ENCODE results near the gene TSC2. TPM values are rescaled to one million over a fixed set of nuclear protein-coding genes. Genes with fewer than 3 reads are reported as not detected.

The TSC2 gene
- total and polyA plus RNA-seq, 2 of the 13 experiments (the other 11 are each of a cell fraction or from before 2014, with no cell fraction given) = 19.6 to 40.4 TPM

- no peak for TF ChIP-seq HIC2 (CRISPR knock-in tag; IDR thresholded peaks at IDR 0.05; ENCODE audit: low read depth)
- TF ChIP-seq ZNF18 (CRISPR knock-in tag; IDR thresholded peaks at IDR 0.05; ENCODE audit: insufficient replicate concordance) = no peak
- 0 out of 2 replicates have a peak, but pooled peaks have one; percentile 65 for TF ChIP-seq ZNF44 (CRISPR knock-in tag; IDR thresholded peaks at IDR 0.05)
- TF ChIP-seq ZNF891 (CRISPR knock-in tag; IDR thresholded peaks at IDR 0.05) = no peak
- no peak for TF ChIP-seq ZNF629 (CRISPR knock-in tag; conservative IDR thresholded peaks at IDR 0.05)
- TF ChIP-seq SIN3B (IDR thresholded peaks at IDR 0.05; ENCODE audit: low read length) = no peak
- TF ChIP-seq CENPX (CRISPR knock-in tag; IDR thresholded peaks at IDR 0.05) = no peak
- no peak for TF ChIP-seq ZNF562 (CRISPR knock-in tag; IDR thresholded peaks at IDR 0.05; ENCODE audit: borderline replicate concordance)
- no peak for TF ChIP-seq ZSCAN21 (CRISPR knock-in tag; IDR thresholded peaks at IDR 0.05; ENCODE audit: borderline replicate concordance)
- TF ChIP-seq MEIS2 (CRISPR knock-in tag; IDR thresholded peaks at IDR 0.05) = peak; percentile 21; the same call in 1 of the 2 replicates
- TF ChIP-seq AHDC1 (CRISPR knock-in tag; IDR thresholded peaks at IDR 0.05; ENCODE audit: borderline replicate concordance) = no peak
- no peak for TF ChIP-seq TGIF2 (CRISPR knock-in tag; IDR thresholded peaks at IDR 0.05)
- TF ChIP-seq ATF4 (CRISPR knock-in tag; IDR thresholded peaks at IDR 0.05) = no peak
- TF ChIP-seq MTA3 (CRISPR knock-in tag; IDR thresholded peaks at IDR 0.05) = no peak
- TF ChIP-seq ZNF597 (CRISPR knock-in tag; IDR thresholded peaks at IDR 0.05) = no peak
- no peak for TF ChIP-seq ZNF607 (CRISPR knock-in tag; IDR thresholded peaks at IDR 0.05; ENCODE audit: borderline replicate concordance)
- no peak for TF ChIP-seq POLR2AphosphoS5 (IDR thresholded peaks at IDR 0.05; ENCODE audit: low read depth, low read length)
These were observed 345 bp downstream of the TSC2 start (continued) for GRCh38 chr16:2048116-2048543.
